Fibroblast of lung (primary cell): Measurements from ENCODE around the gene TMEM117. TPM values are rescaled to one million over a fixed set of nuclear protein-coding genes. Genes with fewer than 3 reads are reported as not detected.
"Not testable (repeated sequence)": the region's sequence is repeated elsewhere in the genome, so short reads cannot be mapped to it uniquely, and the experiment has no call there.

Experiments
- DNase-seq, 2 donors: peaks; one replicate each; pipeline versions ENCODE4 v3.0.0 to v3.0.0-alpha.2; 2010; ENCODE audit warnings: low read depth in 2 of 2
- H2AFZ ChIP-seq: 2 replicates; pipeline ENCODE4 v1.5.1; 2012; ENCODE audit warnings: low read length, control low read depth, inconsistent platforms
- H3K27ac ChIP-seq: 2 replicates; pipeline ENCODE4 v1.5.1; 2011; ENCODE audit warnings: low read length, control low read depth; ENCODE audit not compliant: insufficient read depth
- H3K27me3 ChIP-seq: 2 replicates; pipeline ENCODE4 v1.5.1; 2011; ENCODE audit warnings: mild to moderate bottlenecking, low read length; ENCODE audit not compliant: control insufficient read depth, insufficient read depth
- H3K36me3 ChIP-seq: 2 replicates; pipeline ENCODE4 v1.5.1; 2011; ENCODE audit warnings: low read length; ENCODE audit not compliant: control insufficient read depth, insufficient read depth
- H3K4me1 ChIP-seq: 2 replicates; pipeline ENCODE4 v1.5.1; 2011; ENCODE audit warnings: low read length; ENCODE audit not compliant: control insufficient read depth, insufficient read depth; ENCODE audit errors: extremely low read depth
- H3K4me2 ChIP-seq: 2 replicates; pipeline ENCODE4 v1.5.1; 2011; ENCODE audit warnings: low read length, control low read depth; ENCODE audit not compliant: insufficient read depth; ENCODE audit errors: extremely low read depth
- H3K4me3 ChIP-seq, 4 experiments: fragments of 200-600 bp in 1 of 4; sonication (generic) in 1 of 4; replicated peaks in 1 of 4; 2 replicates each; pipeline ENCODE4 v1.5.1; 2011 to 2016; ENCODE audit warnings: low read length in 4 of 4, low read depth in 3 of 4, mild to moderate bottlenecking in 3 of 4, control low read depth in 2 of 4, inconsistent platforms in 1 of 4, mixed read lengths in 1 of 4; ENCODE audit not compliant: insufficient read depth in 1 of 4; ENCODE audit errors: control extremely low read depth in 1 of 4
- H3K79me2 ChIP-seq: 2 replicates; pipeline ENCODE4 v1.5.1; 2012; ENCODE audit warnings: mild to moderate bottlenecking, low read length, inconsistent platforms; ENCODE audit not compliant: control insufficient read depth, insufficient read depth
- H3K9ac ChIP-seq: 2 replicates; pipeline ENCODE4 v1.5.1; 2011; ENCODE audit warnings: mild to moderate bottlenecking, low read length, control low read depth; ENCODE audit not compliant: insufficient read depth
- H3K9me3 ChIP-seq: 2 replicates; pipeline ENCODE4 v1.5.1; 2012; ENCODE audit warnings: low read depth, low read length; ENCODE audit not compliant: control insufficient read depth, insufficient read depth
- H4K20me1 ChIP-seq: 2 replicates; pipeline ENCODE4 v1.5.1; 2011; ENCODE audit warnings: low read length; ENCODE audit not compliant: control insufficient read depth, insufficient read depth; ENCODE audit errors: extremely low read depth
- EZH2 ChIP-seq: IDR thresholded peaks from 2 replicates; pipeline ENCODE4 v1.5.1; 2012; ENCODE audit warnings: low read length, control low read depth, mild to moderate bottlenecking; ENCODE audit errors: missing control alignments
- polyA plus RNA-seq, 2 donors: library from polyadenylated mRNA; depleted of rRNA in 1 of 2; stranded (reverse) in 1 of 2; unstranded in 1 of 2; fragments of >200 nt; gene quantifications; 2 replicates each; pipeline ENCODE4 v1.2.1, GENCODE V29; 2011 to 2012; ENCODE audit warnings: missing spikeins in 1 of 2
- total RNA-seq: library from RNA; depleted of rRNA; stranded (reverse); fragments of >200 nt; gene quantifications from 2 replicates; pipeline ENCODE4 v1.2.1, GENCODE V29; 2014
- TF ChIP-seq, protein P1 (sequence below), 2 donors: IDR thresholded peaks in 1 of 2; conservative IDR thresholded peaks in 1 of 2; 1 replicate in 1 of 2; 2 replicates in 1 of 2; pipeline ENCODE4 v1.5.1; 2011 to 2012; ENCODE audit warnings: low read length in 2 of 2, control low read depth in 1 of 2, inconsistent platforms in 1 of 2, low read depth in 1 of 2, mild to moderate bottlenecking in 1 of 2

TMEM117 gene
- total and polyA plus RNA-seq, 2 donors (not counting 1 experiment from before 2014, with no cell fraction given): 7.6 to 7.8 TPM

DNA sequence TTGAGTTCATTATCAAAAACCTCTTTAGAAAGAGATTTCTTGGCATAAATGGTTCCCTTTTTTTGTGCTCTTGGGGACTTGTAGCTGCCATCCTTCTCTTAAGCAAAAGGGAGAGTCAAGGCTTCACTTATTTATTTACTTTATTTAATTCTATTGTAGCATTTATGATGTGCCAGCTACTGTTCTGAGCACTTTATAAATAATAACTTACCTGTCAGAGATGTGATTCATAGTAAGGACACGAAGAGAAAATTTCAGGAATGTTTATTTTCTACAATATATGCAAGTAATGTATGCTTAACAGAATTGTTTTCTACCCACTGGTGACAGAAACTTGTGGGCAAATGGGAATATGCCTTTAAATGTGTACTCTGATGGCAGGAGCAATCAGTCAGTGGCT is 33.3 kb downstream of the TMEM117 start:
- Histone ChIP-seq H3K4me1 (no peaks in the 10 kb centered on the region), H4K20me1 (no peaks in the 10 kb centered on the region), H3K4me3 (no peak overlapping the region), H3K36me3 (no peaks in the 10 kb centered on the region), H3K4me2 (no peak overlapping the region), H2AFZ (no peak overlapping the region), H3K9ac (no peak overlapping the region), H3K27me3 (no peaks in the 10 kb centered on the region), H3K9me3 (no peaks in the 10 kb centered on the region), H3K79me2 (no peaks in the 10 kb centered on the region), H3K27ac (no peak overlapping the region)
- DNase-seq: no peak
- TF ChIP-seq, protein P1, sequence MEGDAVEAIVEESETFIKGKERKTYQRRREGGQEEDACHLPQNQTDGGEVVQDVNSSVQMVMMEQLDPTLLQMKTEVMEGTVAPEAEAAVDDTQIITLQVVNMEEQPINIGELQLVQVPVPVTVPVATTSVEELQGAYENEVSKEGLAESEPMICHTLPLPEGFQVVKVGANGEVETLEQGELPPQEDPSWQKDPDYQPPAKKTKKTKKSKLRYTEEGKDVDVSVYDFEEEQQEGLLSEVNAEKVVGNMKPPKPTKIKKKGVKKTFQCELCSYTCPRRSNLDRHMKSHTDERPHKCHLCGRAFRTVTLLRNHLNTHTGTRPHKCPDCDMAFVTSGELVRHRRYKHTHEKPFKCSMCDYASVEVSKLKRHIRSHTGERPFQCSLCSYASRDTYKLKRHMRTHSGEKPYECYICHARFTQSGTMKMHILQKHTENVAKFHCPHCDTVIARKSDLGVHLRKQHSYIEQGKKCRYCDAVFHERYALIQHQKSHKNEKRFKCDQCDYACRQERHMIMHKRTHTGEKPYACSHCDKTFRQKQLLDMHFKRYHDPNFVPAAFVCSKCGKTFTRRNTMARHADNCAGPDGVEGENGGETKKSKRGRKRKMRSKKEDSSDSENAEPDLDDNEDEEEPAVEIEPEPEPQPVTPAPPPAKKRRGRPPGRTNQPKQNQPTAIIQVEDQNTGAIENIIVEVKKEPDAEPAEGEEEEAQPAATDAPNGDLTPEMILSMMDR (conservative IDR thresholded peaks at IDR 0.05 in 1 of 2, IDR thresholded peaks at IDR 0.05 in 1 of 2; ENCODE audit: low read depth in 1 of 2, low read length in 2 of 2): no peak
- no peak for TF ChIP-seq EZH2

DNA sequence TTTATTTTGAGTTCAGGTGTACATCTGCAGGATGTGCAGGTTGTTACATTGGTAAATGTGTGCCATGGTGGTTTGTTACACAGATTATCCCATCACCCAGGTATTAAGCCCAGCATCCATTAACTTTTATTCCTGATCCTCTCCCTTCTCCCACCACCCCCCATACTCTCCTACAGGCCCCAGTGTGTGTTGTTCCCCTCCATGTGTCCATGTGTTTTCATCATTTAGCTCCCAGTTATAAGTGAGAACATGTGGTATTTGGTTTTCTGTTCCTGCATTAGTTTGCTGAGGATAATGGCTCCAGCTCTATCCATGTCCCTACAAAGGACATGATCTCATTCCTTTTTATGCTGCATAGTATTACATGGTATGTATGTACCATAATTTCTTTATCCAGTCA is 33.9 kb downstream of the TMEM117 start:
- not testable (repeated sequence) for H3K4me3 ChIP-seq, H3K9ac ChIP-seq, H3K79me2 ChIP-seq, H3K27ac ChIP-seq, H3K4me2 ChIP-seq, H3K9me3 ChIP-seq, H3K4me1 ChIP-seq, H2AFZ ChIP-seq, H4K20me1 ChIP-seq, H3K27me3 ChIP-seq, DNase-seq, H3K36me3 ChIP-seq

DNA sequence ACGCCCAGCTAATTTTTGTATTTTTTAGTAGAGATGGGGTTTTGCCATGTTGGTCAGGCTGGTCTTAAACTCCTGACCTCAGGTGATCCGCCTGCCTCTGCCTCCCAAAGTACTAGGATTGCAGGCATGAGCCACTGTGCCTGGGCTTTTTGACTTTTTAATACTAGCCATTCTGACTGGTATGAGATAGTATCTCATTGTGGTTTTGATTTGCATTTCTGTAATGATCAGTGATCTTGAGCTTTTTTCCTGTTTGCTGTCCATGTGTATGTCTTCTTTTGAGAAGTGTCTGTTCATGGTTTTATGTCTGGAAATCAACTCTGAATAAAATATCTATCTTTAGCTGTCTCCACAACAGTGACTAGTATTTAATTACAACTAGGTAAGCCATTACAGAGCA is 35.4 kb downstream of the TMEM117 start:
- H3K9me3 ChIP-seq, H3K79me2 ChIP-seq, H3K4me3 ChIP-seq, DNase-seq, H3K27me3 ChIP-seq, H3K36me3 ChIP-seq, H3K4me1 ChIP-seq, H3K27ac ChIP-seq, H2AFZ ChIP-seq, H3K9ac ChIP-seq, H3K4me2 ChIP-seq, H4K20me1 ChIP-seq: not testable (repeated sequence)

DNA sequence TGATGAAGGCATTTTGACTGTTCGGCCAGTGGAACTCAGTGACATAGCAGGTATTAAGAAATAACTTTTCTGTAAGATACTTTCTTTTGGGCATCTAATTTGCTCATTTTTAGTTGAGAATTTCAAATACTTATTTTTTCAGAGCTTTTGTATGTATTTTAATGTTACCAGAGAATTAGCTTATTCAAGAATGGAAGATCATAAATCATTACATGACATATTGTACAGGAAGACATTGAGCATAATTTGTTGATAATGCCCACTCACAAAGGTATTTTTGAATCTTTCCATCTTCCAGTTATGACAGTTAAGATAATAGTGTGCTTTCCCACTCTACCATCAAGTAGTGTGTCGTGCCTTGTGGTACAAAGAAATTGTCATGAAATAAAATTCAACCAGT is 36.5 kb downstream of the TMEM117 start:
- H3K4me3 ChIP-seq: no peak overlapping the region
- no peaks in the 10 kb centered on the region for H3K79me2 ChIP-seq
- H3K27ac ChIP-seq: no peak overlapping the region
- no peaks in the 10 kb centered on the region for H3K9me3 ChIP-seq
- H3K9ac ChIP-seq: no peak overlapping the region
- no peak for DNase-seq
- H4K20me1 ChIP-seq: no peaks in the 10 kb centered on the region
- no peaks in the 10 kb centered on the region for H3K36me3 ChIP-seq
- H3K4me1 ChIP-seq: no peaks in the 10 kb centered on the region
- no peak for TF ChIP-seq EZH2
- TF ChIP-seq, protein P1 (conservative IDR thresholded peaks at IDR 0.05 in 1 of 2, IDR thresholded peaks at IDR 0.05 in 1 of 2; ENCODE audit: low read depth in 1 of 2, low read length in 2 of 2): no peak
- no peak overlapping the region for H2AFZ ChIP-seq
- H3K4me2 ChIP-seq: no peak overlapping the region
- no peaks in the 10 kb centered on the region for H3K27me3 ChIP-seq
